Testis (tissue), 2 donors: Measurements from ENCODE around the gene PRAMEF13.
"Not testable (repeated sequence)": the region's sequence is repeated elsewhere in the genome, so short reads cannot be mapped to it uniquely, and the experiment has no call there.

Experiments used
- POLR2A ChIP-seq: fragments of 450-650 bp; IDR thresholded peaks from one replicate; pipeline ENCODE4 v1.6.1; 2017; ENCODE audit warnings: antibody characterized with exemption, mild to moderate bottlenecking, moderate library complexity
- TF ChIP-seq, protein P1 (sequence below), 3 experiments: fragments of 450-650 bp in 2 of 3; fragments of 200-600 bp in 1 of 3; sonication (generic) in 1 of 3; IDR thresholded peaks; one replicate each; pipeline ENCODE4 v1.5.1; 2016 to 2019; ENCODE audit warnings: antibody characterized with exemption in 3 of 3, mild to moderate bottlenecking in 2 of 3, moderate library complexity in 1 of 3

- TF ChIP-seq, protein P1, sequence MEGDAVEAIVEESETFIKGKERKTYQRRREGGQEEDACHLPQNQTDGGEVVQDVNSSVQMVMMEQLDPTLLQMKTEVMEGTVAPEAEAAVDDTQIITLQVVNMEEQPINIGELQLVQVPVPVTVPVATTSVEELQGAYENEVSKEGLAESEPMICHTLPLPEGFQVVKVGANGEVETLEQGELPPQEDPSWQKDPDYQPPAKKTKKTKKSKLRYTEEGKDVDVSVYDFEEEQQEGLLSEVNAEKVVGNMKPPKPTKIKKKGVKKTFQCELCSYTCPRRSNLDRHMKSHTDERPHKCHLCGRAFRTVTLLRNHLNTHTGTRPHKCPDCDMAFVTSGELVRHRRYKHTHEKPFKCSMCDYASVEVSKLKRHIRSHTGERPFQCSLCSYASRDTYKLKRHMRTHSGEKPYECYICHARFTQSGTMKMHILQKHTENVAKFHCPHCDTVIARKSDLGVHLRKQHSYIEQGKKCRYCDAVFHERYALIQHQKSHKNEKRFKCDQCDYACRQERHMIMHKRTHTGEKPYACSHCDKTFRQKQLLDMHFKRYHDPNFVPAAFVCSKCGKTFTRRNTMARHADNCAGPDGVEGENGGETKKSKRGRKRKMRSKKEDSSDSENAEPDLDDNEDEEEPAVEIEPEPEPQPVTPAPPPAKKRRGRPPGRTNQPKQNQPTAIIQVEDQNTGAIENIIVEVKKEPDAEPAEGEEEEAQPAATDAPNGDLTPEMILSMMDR (IDR thresholded peaks at IDR 0.05), result not testable (repeated sequence)
- TF ChIP-seq POLR2A, result not testable (repeated sequence)
Observed at GRCh38 chr1:13246554-13246871, 45.3 kb upstream of the PRAMEF13 start.
